Right ventricle myocardium inferior (tissue), 1 donor: ENCODE measurements around the gene LAMA2. TPM values are rescaled to one million over a fixed set of nuclear protein-coding genes. Genes with fewer than 3 reads are reported as not detected.
"Not testable (repeated sequence)": the region's sequence is repeated elsewhere in the genome, so short reads cannot be mapped to it uniquely, and the experiment has no call there.

Experiments used
- ATAC-seq: fragments of 200-7000 bp; cut with Tn5 transposase; one replicate; pipeline ENCODE4 v1.9.1; 2020; ENCODE audit warnings: mild to moderate bottlenecking, moderate library complexity
- DNase-seq: peaks from one replicate; pipeline ENCODE4 v3.0.0; 2021; ENCODE audit errors: missing footprints
- intact Hi-C: fragments of 100-400 bp; cut with DNase I; formaldehyde crosslinking; loops from one replicate; pipeline ENCODE4 v1.11.0; 2022
- total RNA-seq: library from RNA; stranded (reverse); fragmentation: NEBNext Ultra II Directional; extraction: Animal tissue kit (Norgen Biotek cat#: 25700); gene quantifications from one replicate; pipeline ENCODE4 v1.2.1, GENCODE V29; 2021
- donor health status: DM: no; HTN: yes; CAD: no; lungs with severe emphysema.

LAMA2 gene
- total RNA-seq, 1 donor from 2014 or later, result 119 TPM

DNA sequence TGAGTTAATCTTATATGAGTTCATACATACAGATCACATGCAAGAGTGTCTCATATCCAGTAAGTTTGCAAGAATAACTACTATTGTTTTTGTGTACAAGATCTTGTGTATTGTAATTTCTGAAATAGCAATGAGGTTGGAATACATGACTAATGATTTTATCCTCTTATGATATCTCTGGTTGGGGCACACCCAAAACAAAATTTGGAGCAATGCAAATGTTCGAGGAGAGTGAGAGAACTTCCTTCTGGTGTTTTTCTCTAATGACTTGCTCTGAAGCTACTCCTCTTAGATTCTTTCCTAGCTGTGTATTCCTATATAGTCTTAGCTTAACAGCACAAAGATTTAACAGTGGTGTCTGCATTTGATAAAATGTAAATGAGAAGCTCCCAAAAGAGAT lies 252.5 kb downstream of the LAMA2 start:
- no peak for ATAC-seq

DNA sequence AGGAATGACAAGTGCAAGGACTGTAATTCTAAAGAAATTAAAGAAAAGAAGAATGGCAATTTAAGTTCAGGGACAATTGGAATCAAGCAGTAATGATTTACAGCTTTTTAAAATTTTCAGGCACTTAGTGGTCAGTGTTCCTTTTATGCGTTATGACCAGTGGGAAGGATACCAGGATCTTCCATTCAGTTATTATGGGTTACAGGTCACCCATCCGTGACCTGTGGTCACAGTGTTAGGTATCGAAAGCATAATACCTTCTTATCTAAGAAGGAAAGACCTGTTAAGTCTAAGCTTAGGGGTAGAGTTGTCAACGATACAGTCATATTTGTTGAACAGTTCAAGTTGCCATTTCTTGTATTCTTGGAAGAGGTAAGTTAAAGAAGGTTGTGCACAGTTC lies 253.8 kb downstream of the LAMA2 start:
- DNase-seq (no peak), ATAC-seq (no peak)
- intact Hi-C loops, result loop anchor here (5.0 kb wide), 1 partner anchor 111 kb away; no protein-coding TSS in a partner anchor

More for the DNA sequence above, 252.5 kb downstream of the LAMA2 start:
- intact Hi-C loops, result loop anchor here (2.0 to 5.0 kb wide), 2 partner anchors 112 to 247 kb away; no protein-coding TSS in a partner anchor
- DNase-seq, result no peak

DNA sequence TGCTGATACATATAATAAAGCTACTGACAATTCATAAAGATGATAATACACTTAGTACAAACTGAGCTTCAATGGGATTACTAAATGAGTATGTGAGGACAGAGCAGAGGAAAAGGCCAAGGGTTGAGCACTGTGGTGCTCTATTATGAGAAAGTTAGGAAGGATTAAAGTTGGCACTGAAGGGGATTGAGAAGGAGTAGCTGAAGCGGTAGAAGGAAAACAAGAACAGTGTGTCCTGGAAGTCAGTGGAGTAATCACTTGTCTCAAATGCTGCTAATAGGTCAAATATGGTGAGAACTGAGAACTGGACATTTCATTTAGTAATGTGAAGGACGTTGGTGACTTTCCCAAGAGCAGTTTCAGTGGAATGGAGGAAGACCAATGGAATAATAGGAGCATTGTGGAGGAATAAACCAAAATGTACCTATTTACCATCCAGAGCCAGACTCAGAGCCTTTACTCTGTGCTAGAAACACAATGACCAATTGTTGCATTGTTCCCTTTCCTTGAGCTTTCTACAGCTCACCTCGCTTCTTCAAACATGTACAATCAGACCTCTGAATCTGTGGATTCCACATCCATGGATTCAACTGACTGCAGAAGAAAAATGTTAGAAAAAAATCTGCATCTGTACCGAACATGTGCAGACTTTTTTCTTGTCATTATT lies 255.9 kb downstream of the LAMA2 start:
- intact Hi-C loops, result loop anchor here (5.0 kb wide), 1 partner anchor 108 kb away; no protein-coding TSS in a partner anchor
- ATAC-seq, result peak; percentile 81
- no peak for DNase-seq

DNA sequence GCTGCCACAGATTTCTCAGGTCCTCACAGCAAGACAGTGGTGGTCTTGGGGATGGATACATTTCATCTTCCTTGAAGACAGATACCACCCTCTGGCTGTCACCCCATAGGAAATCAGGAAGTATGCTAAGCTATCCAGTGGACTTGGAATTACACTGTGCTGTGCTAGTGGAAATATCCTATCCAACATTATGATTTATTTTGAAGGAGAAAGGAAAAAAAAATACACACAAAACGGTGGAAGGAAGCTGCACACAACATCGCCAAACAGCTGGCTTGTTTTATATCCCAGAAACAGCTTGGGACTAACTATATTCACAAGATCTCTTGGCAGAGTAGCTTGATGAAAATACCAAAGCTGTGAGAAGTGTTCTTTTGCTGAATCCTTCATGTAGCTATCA lies 257.6 kb downstream of the LAMA2 start:
- peak; percentile 70 for ATAC-seq
- no peak for DNase-seq
- intact Hi-C loops, result loop anchor here (5.0 kb wide), 1 partner anchor 37 kb away; no protein-coding TSS in a partner anchor

DNA sequence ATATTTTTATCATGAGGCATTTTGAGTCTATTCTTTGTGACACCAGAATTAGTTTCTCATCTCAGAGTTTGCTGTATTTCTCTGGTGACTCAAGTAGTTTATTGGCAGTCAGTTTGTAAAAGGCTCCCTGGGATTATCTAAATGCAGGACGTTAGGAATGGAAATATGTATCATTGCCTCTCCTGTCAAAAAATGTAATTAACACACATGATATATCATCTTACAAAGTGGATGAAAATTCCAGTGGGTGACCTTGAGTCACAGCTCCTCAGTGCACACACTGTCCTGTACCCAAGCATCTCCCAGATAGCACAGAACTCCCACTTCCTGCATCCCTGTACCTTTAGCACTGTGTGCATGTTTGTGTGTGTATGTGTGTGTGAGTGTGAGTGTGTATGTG lies 258.6 kb downstream of the LAMA2 start:
- ATAC-seq (peak; percentile 45), DNase-seq (no peak)
- intact Hi-C loops, result loop anchor here (5.0 kb wide), 1 partner anchor 36 kb away; no protein-coding TSS in a partner anchor

DNA sequence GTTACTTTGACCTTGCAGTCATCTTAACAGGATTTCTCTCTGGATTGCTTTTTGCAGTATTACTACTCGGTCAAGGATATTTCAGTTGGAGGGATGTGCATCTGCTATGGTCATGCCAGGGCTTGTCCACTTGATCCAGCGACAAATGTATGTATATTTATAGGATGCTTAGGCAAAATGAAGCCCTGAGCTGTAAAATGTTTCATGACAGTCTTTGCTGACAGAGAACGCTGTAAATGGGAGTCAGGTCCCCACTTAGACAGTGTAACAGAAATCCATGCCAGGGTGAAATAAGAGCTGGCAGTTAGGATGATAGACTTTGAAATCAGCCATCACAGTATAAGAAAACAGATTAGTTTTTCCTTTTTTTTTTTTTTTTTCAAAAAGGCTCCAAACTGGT lies 264.0 kb downstream of the LAMA2 start:
- ATAC-seq, result no peak
- DNase-seq, result no peak
- intact Hi-C loops, result no loop called here

DNA sequence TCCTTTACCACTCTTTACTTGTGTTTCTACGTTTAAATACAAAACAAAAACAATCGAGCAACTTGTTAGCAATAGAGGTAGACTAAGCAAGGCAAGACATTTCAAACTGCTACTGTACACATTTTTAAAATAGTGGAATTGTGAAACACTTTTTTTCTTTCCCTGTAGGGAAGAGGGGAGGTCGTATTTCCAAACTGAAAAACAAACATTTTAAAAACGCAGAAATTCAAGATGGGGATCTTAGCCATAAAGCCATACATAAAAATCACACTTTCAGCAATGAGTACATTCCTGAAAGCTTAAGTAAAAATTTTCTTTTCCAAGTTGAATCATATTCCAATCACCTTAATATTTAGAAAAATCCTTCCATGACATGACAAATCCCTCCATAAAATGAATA lies 267.6 kb downstream of the LAMA2 start:
- no peak for DNase-seq
- intact Hi-C loops, result no loop called here
- ATAC-seq, result no peak

DNA sequence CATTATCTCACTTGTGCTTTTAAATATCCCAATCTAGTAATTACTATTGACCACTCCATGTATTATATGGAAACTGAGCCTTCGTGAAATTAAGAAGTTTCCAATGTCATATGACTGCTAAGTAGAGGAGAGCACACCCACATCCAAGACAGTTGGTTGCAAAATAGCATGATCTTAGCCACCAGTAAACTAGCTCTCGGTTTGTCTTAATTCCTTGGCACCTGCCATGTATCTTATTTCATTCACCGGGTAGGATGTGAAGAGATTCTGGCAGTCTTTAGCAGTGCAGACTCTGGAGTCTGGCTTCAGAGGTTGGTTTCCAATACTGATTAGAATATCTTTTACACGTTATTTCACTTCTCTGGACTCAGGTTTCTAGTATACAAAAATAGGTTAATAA lies 270.3 kb downstream of the LAMA2 start:
- ATAC-seq (peak; percentile 38), DNase-seq (no peak)
- intact Hi-C loops, result no loop called here

DNA sequence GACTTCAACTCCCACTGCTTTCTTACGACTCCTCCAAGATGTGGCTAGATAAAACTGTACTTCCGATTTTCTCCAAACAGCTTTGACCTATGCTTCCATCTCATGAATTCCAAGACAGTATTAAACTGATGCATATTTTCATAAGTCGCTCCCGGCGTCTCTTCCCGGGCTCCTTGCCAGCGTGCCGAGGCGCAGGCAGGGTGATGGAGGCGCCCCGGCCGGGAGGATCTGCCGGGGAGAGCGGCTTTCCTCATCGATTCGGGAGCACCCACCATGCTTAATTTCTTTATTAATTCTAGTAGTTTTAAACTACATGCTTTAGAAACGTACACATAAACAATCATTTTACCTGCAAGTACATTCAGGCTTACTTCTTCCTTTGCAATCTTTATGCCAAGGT lies 276.3 kb downstream of the LAMA2 start:
- intact Hi-C loops, ATAC-seq, DNase-seq: not testable (repeated sequence)

DNA sequence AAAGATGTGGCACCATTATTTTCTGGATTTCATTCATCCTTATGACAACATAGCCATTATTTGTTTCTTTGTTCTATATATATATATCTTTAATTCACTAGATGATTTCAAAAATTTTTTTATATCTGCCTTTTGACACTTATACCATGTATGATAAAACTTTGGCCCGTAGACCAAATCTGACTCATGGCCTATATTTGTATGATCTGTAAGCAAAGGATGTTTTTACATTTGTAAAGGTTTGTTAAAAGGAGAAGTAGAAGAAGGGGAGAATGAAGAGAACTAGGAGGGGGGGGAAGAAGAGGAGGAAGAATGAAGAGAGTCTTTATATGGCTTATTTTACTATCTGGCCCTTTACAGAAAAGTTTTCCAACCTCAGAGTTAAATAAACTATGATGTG lies 279.7 kb downstream of the LAMA2 start:
- intact Hi-C loops, result no loop called here
- DNase-seq, result no peak
- ATAC-seq, result no peak

DNA sequence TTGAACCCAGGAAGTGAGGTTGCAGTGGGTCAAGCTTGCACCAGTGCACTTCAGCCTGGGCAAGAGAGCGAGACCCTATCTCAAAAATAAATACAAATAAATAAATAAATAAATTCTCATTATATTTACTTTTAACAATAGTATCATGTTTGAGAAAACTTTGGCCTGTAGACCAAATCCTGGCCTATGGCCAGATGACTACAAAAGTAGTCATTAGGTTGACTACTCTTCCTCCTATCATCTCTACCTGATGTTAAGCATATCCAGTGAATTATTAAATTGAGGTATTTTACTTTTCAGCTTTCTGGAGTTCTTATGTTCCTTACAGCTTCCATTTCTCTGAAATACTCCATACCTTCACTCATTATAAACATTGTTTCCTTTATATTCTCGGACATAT lies 280.6 kb downstream of the LAMA2 start:
- ATAC-seq (no peak), DNase-seq (no peak)
- intact Hi-C loops, result no loop called here

DNA sequence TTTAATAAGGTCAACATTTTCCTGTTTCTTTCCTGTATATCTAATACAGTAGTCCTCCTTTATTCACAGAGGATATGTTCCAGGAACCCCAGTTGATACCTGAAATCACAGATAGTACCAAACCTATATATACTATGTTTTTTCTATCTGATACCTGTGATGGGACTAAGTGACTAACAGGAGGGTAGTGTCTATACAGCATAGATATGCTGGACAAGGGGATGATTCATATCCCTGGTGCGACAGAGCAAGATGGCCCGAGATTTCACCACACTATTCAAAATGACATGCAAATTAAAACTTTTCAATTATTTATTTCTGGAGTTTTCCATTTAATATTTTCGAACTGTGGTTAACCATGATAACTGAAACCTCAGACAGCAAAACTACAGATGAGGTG lies 281.1 kb downstream of the LAMA2 start:
- DNase-seq (no peak), ATAC-seq (no peak)
- intact Hi-C loops, result no loop called here

DNA sequence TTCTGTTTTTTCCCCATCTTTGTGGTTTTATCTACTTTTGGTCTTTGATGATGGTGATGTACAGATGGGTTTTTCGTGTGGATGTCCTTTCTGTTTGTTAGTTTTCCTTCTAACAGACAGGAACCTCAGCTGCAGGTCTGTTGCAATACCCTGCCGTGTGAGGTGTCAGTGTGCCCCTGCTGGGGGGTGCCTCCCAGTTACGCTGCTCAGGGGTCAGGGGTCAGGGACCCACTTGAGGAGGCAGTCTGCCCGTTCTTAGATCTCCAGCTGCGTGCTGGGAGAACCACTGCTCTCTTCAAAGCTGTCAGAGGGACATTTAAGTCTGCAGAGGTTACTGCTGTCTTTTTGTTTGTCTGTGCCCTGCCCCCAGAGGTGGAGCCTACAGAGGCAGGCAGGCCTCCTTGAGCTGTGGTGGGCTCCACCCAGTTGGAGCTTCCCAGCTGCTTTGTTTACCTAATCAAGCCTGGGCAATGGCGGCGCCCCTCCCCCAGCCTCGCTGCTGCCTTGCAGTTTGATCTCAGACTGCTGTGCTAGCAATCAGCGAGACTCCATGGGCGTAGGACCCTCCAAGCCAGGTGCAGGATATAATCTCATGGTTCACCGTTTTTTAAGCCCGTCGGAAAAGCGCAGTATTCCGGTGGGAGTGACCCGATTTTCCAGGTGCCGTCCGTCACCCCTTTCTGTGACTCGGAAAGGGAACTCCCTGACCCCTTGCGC lies 289.5 kb downstream of the LAMA2 start:
- peak; percentile 30 for DNase-seq
- ATAC-seq, intact Hi-C loops: not testable (repeated sequence)

DNA sequence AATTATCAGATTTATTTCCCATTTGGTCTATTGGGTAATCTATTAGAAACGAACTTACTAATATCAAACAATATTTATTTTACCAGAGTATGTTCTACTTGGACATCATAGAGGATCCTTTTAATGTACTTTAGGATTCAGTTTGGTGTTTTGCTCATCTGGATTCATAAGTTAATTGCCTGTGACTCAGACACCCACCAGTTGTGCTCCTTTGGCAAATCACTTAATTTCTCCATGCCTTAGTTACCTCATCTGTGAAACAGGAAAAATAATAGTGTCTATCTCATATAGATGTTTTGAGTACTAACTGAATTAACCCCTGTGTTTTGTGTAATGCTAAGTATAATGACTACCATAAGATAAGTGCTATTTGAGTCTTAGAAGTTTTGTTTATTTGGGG lies 292.1 kb downstream of the LAMA2 start:
- DNase-seq, result no peak
- no peak for ATAC-seq
- intact Hi-C loops, result loop anchor here (5.0 kb wide), 1 partner anchor 33 kb away; no protein-coding TSS in a partner anchor

DNA sequence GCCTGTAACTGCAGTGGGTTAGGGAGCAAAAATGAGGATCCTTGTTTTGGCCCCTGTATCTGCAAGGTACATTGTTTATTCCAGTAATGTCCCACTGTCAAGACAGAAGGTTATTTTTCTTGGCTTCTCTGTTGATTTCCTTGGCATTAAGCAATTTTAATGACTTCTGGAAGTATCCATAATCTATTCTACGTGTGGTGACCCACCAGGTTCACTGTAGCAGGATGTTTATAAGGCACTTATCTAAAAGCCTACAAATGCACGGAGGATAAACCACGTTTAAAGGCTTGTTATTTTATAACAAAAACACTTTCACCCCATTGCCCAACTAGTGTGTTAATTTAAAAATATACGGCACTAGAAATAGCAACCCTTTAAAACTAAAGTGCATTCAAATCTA lies 294.9 kb downstream of the LAMA2 start:
- ATAC-seq, result no peak
- no peak for DNase-seq
- intact Hi-C loops, result loop anchor here (5.0 kb wide), 1 partner anchor 36 kb away; no protein-coding TSS in a partner anchor

DNA sequence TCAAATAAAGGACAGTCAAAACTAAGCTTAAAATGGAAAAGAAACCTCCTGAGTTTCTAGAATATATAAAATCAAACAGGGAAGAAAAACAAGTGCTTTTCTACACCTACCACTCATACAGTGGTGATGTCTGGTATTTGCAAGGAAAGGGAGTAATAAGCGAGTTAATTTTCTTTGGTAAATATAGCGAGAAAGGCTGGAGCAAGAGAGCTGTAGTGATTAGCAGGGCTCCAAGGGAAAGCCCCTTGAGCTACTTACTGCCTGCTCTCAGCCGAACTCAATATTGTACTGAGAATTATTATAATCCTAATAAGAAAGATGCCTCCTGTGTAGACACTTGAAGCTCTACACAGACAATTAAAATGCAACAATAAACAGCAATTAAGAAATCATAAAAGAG lies 296.3 kb downstream of the LAMA2 start:
- DNase-seq (no peak), ATAC-seq (no peak)
- intact Hi-C loops, result loop anchor here (5.0 kb wide), 1 partner anchor 37 kb away; no protein-coding TSS in a partner anchor

DNA sequence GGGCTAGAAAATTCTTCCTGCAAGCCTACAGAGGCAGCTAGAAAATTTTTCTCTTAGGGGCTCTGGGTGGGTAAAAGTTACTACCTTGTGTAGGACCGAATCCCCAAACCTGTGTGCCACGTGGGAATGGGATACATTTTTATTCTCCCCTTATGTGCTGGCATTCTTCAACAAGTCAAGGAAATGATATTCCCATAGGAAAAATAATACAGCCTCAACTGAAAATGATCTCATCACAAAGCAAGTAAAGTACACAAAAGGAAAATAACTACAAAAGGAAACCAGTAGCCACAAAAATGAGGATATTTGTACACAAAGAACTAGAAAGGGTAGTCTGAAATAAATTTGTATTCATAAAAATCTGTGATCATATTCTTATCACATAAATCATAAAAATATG lies 298.1 kb downstream of the LAMA2 start:
- intact Hi-C loops, result no loop called here
- DNase-seq (no peak), ATAC-seq (no peak)

DNA sequence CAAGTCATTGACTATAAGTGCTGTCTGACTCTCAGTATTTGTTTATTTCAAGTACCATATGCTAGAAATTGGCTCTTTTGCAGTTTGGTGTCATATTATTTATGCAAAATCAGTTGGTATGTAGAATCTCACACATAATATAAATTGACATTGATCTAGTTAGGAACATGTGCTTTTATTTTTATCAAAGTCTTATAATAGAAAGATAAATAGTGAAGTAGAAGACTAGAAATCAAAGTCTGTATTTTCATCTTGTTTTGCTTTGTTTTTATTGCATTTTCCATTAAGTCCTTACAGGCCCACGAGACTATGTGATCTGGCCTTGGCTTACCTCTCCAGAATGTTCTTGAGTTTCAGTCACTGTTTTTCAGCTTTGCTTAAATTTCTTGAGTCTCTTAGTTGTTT lies 300.3 kb downstream of the LAMA2 start:
- intact Hi-C loops, result no loop called here
- no peak for DNase-seq
- no peak for ATAC-seq

DNA sequence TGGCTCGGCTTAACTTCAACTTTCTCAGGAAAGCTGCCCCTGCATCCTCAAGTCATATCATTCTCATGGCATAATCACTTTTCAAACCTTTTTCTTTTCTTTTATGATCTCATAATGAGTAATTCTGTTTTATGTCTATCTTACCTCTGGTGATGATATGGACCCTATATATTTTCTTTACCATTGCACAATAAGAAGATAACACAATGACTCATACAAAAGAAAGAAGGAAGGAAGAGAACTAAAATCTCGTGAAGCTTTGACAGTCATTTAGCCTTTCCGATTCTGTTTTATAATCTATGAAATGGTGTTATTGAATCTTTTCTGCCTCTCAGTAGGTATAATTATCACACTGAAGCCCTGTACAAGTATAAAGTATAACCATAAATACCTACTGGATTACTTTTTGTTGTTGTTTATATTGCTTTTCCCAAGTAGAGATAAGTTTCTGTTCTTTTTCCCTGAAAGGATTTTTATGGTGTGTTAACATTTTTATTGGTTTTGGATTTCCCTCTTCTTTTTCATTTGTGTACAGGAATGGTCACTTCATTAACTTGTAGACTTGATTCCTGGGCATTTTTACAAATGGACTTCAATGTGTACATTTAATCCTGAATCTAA lies 300.9 kb downstream of the LAMA2 start:
- no peak for ATAC-seq
- intact Hi-C loops, result no loop called here
- no peak for DNase-seq

DNA sequence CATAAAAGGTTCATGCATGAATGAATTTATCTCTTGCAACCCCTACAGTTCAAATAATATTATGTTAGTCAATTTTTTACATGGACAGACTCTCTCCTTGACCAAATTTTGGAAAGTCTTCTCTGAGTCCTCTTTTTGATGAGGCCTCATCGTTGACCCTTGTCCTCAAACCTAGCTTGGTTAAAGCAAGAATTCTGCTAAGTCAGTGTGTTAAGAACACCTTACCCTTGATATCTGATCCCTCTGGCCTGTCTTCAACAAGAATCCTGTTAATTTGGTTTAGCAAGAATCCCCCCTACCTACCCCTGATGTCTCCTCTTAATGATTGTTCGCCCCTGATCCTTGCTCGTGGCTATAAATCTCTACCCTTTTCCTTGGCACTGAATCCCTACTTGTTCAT lies 301.4 kb downstream of the LAMA2 start:
- DNase-seq (no peak), ATAC-seq (no peak)
- intact Hi-C loops, result no loop called here
